ENCODE measurements around the gene SCAMP2.

DNA sequence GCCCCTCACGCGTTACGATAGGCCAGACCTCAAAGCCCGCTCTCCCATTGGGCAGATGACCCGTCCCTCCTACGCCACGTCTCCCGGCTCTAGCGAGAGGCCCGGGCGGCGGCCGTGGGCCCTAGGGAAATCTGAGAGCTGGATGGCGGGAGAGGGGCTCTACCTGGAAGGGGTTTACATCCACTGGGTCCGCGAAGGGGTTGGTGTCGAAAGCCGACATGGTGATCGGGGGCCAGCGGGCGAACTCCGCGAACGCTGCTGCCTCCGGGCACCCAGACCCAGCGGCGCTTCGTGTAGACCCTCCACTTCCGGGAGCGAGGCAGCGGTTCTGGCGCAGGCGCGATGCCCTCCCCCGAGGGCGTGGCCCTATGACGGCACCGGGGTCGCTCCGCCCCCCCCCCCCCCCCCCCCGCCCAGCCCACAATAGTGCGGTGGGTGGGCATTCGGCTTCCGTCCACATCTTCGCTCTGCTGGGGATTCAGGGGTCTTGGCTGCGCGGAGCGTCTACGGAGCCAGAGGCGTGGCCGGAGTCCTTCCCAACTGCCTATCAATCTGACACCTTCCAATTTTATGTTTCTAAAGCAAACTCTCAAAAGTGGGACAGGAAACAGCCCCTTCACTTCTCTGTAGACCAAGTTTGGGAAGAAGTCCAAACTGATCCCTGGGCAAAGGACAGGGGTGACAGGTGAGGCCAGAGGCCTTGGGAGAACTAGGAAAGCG, at the start of gene SCAMP2:
- TF ChIP-seq, protein P1, sequence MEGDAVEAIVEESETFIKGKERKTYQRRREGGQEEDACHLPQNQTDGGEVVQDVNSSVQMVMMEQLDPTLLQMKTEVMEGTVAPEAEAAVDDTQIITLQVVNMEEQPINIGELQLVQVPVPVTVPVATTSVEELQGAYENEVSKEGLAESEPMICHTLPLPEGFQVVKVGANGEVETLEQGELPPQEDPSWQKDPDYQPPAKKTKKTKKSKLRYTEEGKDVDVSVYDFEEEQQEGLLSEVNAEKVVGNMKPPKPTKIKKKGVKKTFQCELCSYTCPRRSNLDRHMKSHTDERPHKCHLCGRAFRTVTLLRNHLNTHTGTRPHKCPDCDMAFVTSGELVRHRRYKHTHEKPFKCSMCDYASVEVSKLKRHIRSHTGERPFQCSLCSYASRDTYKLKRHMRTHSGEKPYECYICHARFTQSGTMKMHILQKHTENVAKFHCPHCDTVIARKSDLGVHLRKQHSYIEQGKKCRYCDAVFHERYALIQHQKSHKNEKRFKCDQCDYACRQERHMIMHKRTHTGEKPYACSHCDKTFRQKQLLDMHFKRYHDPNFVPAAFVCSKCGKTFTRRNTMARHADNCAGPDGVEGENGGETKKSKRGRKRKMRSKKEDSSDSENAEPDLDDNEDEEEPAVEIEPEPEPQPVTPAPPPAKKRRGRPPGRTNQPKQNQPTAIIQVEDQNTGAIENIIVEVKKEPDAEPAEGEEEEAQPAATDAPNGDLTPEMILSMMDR (IDR thresholded peaks at IDR 0.05; ENCODE audit: low read depth, low read length), result no peak
- TF ChIP-seq POLR2A (IDR thresholded peaks at IDR 0.05; ENCODE audit: extremely low read depth, insufficient read length), result peak; percentile 94
